NCI-H146 treated with DMSO at 0.1 percent for 48 hours (cell line): ENCODE results near the gene PEX14.
"Not testable (repeated sequence)": the region's sequence is repeated elsewhere in the genome, so short reads cannot be mapped to it uniquely, and the experiment has no call there.

Experiments used
- DNase-seq: peaks from one replicate; lab custom pipeline; 2025; ENCODE audit not compliant: unreplicated experiment; lab: John Stamatoyannopoulos, UW

PEX14 gene

GRCh38 chr1:10474613-10475507 lies at the start of gene PEX14:
PEX14 (plus strand) TSS chr1:10474950; CDS start chr1:10474967, 17 bp downstream.
- peak; percentile 29 for DNase-seq

GRCh38 chr1:10425826-10426534 lies 48.8 kb upstream of the PEX14 start:
- DNase-seq, result not testable (repeated sequence)

GRCh38 chr1:10426535-10426848 lies 48.3 kb upstream of the PEX14 start:
- not testable (repeated sequence) for DNase-seq

GRCh38 chr1:10428984-10429383 lies 45.8 kb upstream of the PEX14 start:
- DNase-seq, result no peak

- no peak for DNase-seq
These were observed 44.9 kb upstream of the PEX14 start for GRCh38 chr1:10429868-10430215.

- DNase-seq, result peak; percentile 18
These were observed 44.3 kb upstream of the PEX14 start, which contains the start of gene CENPS for GRCh38 chr1:10430216-10431069. CENPS (plus strand) TSS chr1:10430433; CDS start chr1:10430518, 85 bp downstream.

GRCh38 chr1:10431070-10431730 lies 43.5 kb upstream of the PEX14 start:
- DNase-seq, result no peak

- no peak for DNase-seq
These were observed 41.6 kb upstream of the PEX14 start for GRCh38 chr1:10432910-10433700.

GRCh38 chr1:10433790-10434189 lies 41.0 kb upstream of the PEX14 start:
- no peak for DNase-seq

- DNase-seq, result no peak
These were observed 40.2 kb upstream of the PEX14 start for GRCh38 chr1:10434590-10434989.

GRCh38 chr1:10437052-10437451 lies 37.7 kb upstream of the PEX14 start:
- DNase-seq, result no peak

GRCh38 chr1:10438677-10439163 lies 36.0 kb upstream of the PEX14 start:
- DNase-seq, result no peak

GRCh38 chr1:10440305-10440704 lies 34.4 kb upstream of the PEX14 start:
- no peak for DNase-seq

GRCh38 chr1:10440794-10441193 lies 34.0 kb upstream of the PEX14 start:
- no peak for DNase-seq

- DNase-seq, result no peak
These were observed 30.5 kb upstream of the PEX14 start for GRCh38 chr1:10444248-10444647.

- no peak for DNase-seq
These were observed 29.9 kb upstream of the PEX14 start for GRCh38 chr1:10444795-10445397.

GRCh38 chr1:10446790-10447422 lies 27.8 kb upstream of the PEX14 start:
- no peak for DNase-seq

GRCh38 chr1:10449751-10450150 lies 25.0 kb upstream of the PEX14 start, which contains the start of gene CORT:
CORT (plus strand) TSS chr1:10450031; CDS start chr1:10450224, 193 bp downstream.
- DNase-seq, result no peak
